K562 (cell line): ENCODE measurements around the gene NOTCH3. TPM values are rescaled to one million over a fixed set of nuclear protein-coding genes. Genes with fewer than 3 reads are reported as not detected.
A peak's percentile ranks its signal among the peaks of the same experiment; 100 is the strongest.

Source experiments
- CCNT2 ChIP-seq: IDR thresholded peaks from 2 replicates; pipeline ENCODE4 v1.6.1; 2011; ENCODE audit warnings: borderline replicate concordance, low read depth, mild to moderate bottlenecking, moderate library complexity, mixed read lengths, low read length; ENCODE audit not compliant: insufficient read length; ENCODE audit errors: extremely low read depth
- CHD1 ChIP-seq: fragments of 200-600 bp; sonication (generic); IDR thresholded peaks from one replicate; pipeline ENCODE4 v1.6.1; 2012; ENCODE audit warnings: mild to moderate bottlenecking, moderate library complexity, low read length, inconsistent platforms
- TAF7 ChIP-seq: fragments of 450-650 bp; IDR thresholded peaks from 2 replicates; pipeline ENCODE4 v1.6.1; 2016; ENCODE audit warnings: missing genetic modification characterization, missing compliant biosample characterization
- ZNF263 ChIP-seq: sonication (generic); formaldehyde crosslinking; IDR thresholded peaks from 2 replicates; pipeline ENCODE4 v1.8.0; 2022; ENCODE audit warnings: mild to moderate bottlenecking, missing genetic modification reagents, borderline replicate concordance
- ZNF766 ChIP-seq: fragments of 200-800 bp; sonication (Bioruptor generic); conservative IDR thresholded peaks from 2 replicates; pipeline ENCODE4 v1.6.1; 2016; ENCODE audit warnings: missing genetic modification characterization, missing compliant biosample characterization
- polyA plus RNA-seq, 8 experiments: library from polyadenylated mRNA; depleted of rRNA in 4 of 8; stranded (reverse) in 5 of 8; unstranded in 3 of 8; fragments of >200 nt; fragmentation: Nextera tagmentation in 2 of 8; fragmentation: Illumina TruSeq in 1 of 8; extraction: Ambion mirVana in 2 of 8; extraction: Trizol in 1 of 8; gene quantifications; 2 replicates each; pipeline versions ENCODE4 v1.2.1 to v1.2.3, GENCODE V29; 2011 to 2014; ENCODE audit warnings: inconsistent platforms in 1 of 8, missing spikeins in 1 of 8
- total RNA-seq, 7 experiments: library from RNA; depleted of rRNA in 6 of 7; stranded (reverse); fragments of >200 nt in 6 of 7; fragmentation: Illumina TruSeq in 2 of 7; extraction: Trizol in 2 of 7; gene quantifications; 2 replicates each; pipeline versions ENCODE4 v1.2.1 to v1.2.3, GENCODE V29; 2011 to 2021; ENCODE audit warnings: low replicate concordance in 1 of 7
- TF ChIP-seq, protein P1 (sequence below): fragments of 450-650 bp; IDR thresholded peaks from 2 replicates; pipeline ENCODE4 v1.7.1; 2018; ENCODE audit warnings: mild to moderate bottlenecking, low read depth; ENCODE audit not compliant: partially characterized antibody
- TF ChIP-seq, protein P2 (sequence below): fragments of 200-600 bp; sonication (generic); IDR thresholded peaks from one replicate; pipeline ENCODE4 v1.6.1; 2012; ENCODE audit warnings: mild to moderate bottlenecking, low read depth, low read length, inconsistent platforms
- TF ChIP-seq, protein P3 (sequence below): sonication (generic); formaldehyde crosslinking; IDR thresholded peaks from 2 replicates; pipeline ENCODE4 v1.8.0; 2022; ENCODE audit warnings: missing genetic modification reagents, mild to moderate bottlenecking, moderate library complexity, borderline replicate concordance

The NOTCH3 gene
- total and polyA plus RNA-seq, 9 of the 15 experiments (the other 6 are each of a cell fraction or from before 2014, with no cell fraction given), result under 0.01 to 1.2 (median 0.16) TPM

DNA sequence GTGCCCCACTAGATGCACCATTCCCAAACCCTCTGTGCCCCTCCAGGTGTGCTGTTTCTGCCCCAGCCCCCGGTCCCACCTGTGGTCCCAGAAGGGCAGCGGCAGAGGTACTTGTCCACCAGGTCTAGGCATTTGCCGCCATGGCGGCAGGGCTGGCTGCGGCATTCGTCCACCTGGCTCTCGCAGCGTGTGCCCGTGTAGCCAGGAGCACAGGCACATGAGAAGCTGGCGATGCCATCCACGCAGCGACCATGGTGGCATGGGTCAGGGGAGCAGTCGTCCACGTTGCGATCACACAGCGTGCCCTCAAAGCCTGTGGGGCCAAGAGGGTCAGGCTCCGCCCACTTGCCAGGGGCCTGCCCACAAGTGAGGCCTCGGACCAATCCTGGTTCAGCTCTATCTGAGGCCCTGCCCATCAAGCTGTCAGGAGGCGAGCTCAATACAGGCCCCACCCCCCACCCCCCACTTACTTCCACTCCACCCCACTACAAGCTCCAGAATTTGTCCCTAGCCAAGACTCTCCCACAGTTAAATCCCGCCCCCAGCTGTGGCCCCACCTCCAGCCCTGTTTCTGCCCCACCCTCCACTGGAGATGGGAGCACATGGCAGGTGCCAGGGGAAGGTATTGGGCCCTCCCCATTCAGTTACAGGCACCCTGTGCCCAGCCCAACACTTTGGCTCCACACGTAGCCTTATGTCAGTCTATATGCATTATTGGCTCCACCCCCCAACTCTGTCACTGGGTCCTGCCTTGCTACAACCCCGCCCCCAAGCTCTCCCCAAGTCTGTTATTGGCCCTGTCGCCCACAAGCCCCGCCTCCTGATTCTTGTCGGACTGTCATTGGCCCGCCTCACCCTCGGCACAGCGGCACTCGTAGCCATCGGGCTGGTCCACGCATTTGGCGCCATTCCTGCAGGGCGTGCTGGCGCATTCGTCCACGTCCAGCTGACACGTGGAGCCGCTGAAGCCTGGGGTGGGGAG, 13.5 kb downstream of the NOTCH3 start (continued):
- TF ChIP-seq, protein P1, sequence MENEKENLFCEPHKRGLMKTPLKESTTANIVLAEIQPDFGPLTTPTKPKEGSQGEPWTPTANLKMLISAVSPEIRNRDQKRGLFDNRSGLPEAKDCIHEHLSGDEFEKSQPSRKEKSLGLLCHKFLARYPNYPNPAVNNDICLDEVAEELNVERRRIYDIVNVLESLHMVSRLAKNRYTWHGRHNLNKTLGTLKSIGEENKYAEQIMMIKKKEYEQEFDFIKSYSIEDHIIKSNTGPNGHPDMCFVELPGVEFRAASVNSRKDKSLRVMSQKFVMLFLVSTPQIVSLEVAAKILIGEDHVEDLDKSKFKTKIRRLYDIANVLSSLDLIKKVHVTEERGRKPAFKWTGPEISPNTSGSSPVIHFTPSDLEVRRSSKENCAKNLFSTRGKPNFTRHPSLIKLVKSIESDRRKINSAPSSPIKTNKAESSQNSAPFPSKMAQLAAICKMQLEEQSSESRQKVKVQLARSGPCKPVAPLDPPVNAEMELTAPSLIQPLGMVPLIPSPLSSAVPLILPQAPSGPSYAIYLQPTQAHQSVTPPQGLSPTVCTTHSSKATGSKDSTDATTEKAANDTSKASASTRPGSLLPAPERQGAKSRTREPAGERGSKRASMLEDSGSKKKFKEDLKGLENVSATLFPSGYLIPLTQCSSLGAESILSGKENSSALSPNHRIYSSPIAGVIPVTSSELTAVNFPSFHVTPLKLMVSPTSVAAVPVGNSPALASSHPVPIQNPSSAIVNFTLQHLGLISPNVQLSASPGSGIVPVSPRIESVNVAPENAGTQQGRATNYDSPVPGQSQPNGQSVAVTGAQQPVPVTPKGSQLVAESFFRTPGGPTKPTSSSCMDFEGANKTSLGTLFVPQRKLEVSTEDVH, result no peak
- TF ChIP-seq CCNT2 (no peak), CHD1 (no peak), ZNF263 (CRISPR knock-in tag) (no peak), ZNF766 (CRISPR knock-in tag) (no peak), TAF7 (no peak)
- TF ChIP-seq, protein P2, sequence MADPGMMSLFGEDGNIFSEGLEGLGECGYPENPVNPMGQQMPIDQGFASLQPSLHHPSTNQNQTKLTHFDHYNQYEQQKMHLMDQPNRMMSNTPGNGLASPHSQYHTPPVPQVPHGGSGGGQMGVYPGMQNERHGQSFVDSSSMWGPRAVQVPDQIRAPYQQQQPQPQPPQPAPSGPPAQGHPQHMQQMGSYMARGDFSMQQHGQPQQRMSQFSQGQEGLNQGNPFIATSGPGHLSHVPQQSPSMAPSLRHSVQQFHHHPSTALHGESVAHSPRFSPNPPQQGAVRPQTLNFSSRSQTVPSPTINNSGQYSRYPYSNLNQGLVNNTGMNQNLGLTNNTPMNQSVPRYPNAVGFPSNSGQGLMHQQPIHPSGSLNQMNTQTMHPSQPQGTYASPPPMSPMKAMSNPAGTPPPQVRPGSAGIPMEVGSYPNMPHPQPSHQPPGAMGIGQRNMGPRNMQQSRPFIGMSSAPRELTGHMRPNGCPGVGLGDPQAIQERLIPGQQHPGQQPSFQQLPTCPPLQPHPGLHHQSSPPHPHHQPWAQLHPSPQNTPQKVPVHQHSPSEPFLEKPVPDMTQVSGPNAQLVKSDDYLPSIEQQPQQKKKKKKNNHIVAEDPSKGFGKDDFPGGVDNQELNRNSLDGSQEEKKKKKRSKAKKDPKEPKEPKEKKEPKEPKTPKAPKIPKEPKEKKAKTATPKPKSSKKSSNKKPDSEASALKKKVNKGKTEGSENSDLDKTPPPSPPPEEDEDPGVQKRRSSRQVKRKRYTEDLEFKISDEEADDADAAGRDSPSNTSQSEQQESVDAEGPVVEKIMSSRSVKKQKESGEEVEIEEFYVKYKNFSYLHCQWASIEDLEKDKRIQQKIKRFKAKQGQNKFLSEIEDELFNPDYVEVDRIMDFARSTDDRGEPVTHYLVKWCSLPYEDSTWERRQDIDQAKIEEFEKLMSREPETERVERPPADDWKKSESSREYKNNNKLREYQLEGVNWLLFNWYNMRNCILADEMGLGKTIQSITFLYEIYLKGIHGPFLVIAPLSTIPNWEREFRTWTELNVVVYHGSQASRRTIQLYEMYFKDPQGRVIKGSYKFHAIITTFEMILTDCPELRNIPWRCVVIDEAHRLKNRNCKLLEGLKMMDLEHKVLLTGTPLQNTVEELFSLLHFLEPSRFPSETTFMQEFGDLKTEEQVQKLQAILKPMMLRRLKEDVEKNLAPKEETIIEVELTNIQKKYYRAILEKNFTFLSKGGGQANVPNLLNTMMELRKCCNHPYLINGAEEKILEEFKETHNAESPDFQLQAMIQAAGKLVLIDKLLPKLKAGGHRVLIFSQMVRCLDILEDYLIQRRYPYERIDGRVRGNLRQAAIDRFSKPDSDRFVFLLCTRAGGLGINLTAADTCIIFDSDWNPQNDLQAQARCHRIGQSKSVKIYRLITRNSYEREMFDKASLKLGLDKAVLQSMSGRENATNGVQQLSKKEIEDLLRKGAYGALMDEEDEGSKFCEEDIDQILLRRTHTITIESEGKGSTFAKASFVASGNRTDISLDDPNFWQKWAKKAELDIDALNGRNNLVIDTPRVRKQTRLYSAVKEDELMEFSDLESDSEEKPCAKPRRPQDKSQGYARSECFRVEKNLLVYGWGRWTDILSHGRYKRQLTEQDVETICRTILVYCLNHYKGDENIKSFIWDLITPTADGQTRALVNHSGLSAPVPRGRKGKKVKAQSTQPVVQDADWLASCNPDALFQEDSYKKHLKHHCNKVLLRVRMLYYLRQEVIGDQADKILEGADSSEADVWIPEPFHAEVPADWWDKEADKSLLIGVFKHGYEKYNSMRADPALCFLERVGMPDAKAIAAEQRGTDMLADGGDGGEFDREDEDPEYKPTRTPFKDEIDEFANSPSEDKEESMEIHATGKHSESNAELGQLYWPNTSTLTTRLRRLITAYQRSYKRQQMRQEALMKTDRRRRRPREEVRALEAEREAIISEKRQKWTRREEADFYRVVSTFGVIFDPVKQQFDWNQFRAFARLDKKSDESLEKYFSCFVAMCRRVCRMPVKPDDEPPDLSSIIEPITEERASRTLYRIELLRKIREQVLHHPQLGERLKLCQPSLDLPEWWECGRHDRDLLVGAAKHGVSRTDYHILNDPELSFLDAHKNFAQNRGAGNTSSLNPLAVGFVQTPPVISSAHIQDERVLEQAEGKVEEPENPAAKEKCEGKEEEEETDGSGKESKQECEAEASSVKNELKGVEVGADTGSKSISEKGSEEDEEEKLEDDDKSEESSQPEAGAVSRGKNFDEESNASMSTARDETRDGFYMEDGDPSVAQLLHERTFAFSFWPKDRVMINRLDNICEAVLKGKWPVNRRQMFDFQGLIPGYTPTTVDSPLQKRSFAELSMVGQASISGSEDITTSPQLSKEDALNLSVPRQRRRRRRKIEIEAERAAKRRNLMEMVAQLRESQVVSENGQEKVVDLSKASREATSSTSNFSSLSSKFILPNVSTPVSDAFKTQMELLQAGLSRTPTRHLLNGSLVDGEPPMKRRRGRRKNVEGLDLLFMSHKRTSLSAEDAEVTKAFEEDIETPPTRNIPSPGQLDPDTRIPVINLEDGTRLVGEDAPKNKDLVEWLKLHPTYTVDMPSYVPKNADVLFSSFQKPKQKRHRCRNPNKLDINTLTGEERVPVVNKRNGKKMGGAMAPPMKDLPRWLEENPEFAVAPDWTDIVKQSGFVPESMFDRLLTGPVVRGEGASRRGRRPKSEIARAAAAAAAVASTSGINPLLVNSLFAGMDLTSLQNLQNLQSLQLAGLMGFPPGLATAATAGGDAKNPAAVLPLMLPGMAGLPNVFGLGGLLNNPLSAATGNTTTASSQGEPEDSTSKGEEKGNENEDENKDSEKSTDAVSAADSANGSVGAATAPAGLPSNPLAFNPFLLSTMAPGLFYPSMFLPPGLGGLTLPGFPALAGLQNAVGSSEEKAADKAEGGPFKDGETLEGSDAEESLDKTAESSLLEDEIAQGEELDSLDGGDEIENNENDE, result no peak
- TF ChIP-seq, protein P3, sequence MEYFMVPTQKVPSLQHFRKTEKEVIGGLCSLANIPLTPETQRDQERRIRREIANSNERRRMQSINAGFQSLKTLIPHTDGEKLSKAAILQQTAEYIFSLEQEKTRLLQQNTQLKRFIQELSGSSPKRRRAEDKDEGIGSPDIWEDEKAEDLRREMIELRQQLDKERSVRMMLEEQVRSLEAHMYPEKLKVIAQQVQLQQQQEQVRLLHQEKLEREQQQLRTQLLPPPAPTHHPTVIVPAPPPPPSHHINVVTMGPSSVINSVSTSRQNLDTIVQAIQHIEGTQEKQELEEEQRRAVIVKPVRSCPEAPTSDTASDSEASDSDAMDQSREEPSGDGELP (CRISPR knock-in tag), result peak; percentile 76; the same call in 1 of the 2 replicates
